Prostate gland (tissue), 2 donors: ENCODE data around the gene TCF15. TPM values are rescaled to one million over a fixed set of nuclear protein-coding genes. Genes with fewer than 3 reads are reported as not detected.

ENCODE experiments used
- DNase-seq: peaks from one replicate; pipeline ENCODE4 v3.0.0-alpha.2; 2019; ENCODE audit warnings: low spot score
- H3K27ac ChIP-seq, 2 donors: fragments of 200-600 bp; sonication (generic); 2 replicates each; pipeline ENCODE4 v1.5.1; 2017 to 2019
- H3K27me3 ChIP-seq: fragments of 200-600 bp; sonication (generic); replicated peaks from 2 replicates; pipeline ENCODE4 v1.5.1; 2019; ENCODE audit not compliant: insufficient read depth
- H3K36me3 ChIP-seq, 2 donors: fragments of 200-600 bp; sonication (generic); 1 replicate in 1 of 2; 2 replicates in 1 of 2; pipeline versions ENCODE4 v1.5.1 to v1.8.1; 2017 to 2019
- H3K4me1 ChIP-seq: fragments of 200-600 bp; sonication (generic); replicated peaks from 2 replicates; pipeline ENCODE4 v1.5.1; 2019
- H3K4me3 ChIP-seq, 2 donors: fragments of 200-600 bp; sonication (generic); 2 replicates each; pipeline ENCODE4 v1.5.1; 2017 to 2019
- H3K9me3 ChIP-seq: fragments of 200-600 bp; sonication (generic); 2 replicates; pipeline ENCODE4 v1.5.1; 2017
- CTCF ChIP-seq, 4 experiments: fragments of 200-600 bp in 2 of 4; fragments of 450-650 bp in 2 of 4; sonication (generic) in 2 of 4; IDR thresholded peaks; 1 replicate in 3 of 4; 2 replicates in 1 of 4; pipeline ENCODE4 v1.5.1; 2016 to 2019; ENCODE audit warnings: antibody characterized with exemption in 4 of 4, mild to moderate bottlenecking in 2 of 4, moderate library complexity in 2 of 4
- POLR2A ChIP-seq: fragments of 450-650 bp; IDR thresholded peaks from one replicate; pipeline ENCODE4 v1.6.1; 2016; ENCODE audit warnings: antibody characterized with exemption, mild to moderate bottlenecking
- POLR2AphosphoS5 ChIP-seq: sonication (generic); formaldehyde crosslinking; IDR thresholded peaks from one replicate; pipeline ENCODE4 v1.6.1; 2017; ENCODE audit warnings: antibody characterized with exemption
- WGBS: methylation state at CpG from one replicate; pipeline ENCODE4 v1.1.5; 2018; 5-methylcytosine and 5-hydroxymethylcytosine counted together
- intact Hi-C: fragments of 100-400 bp; cut with DNase I; formaldehyde crosslinking; loops from one replicate; pipeline ENCODE4 v1.14.2; 2022
- total RNA-seq, 2 donors: library from RNA; depleted of rRNA; stranded (reverse); fragments of >200 nt; gene quantifications; one replicate each; pipeline ENCODE4 v1.1.0, GENCODE V29; 2016

Gene TCF15
- total RNA-seq, 2 donors from 2014 or later: 0.55 to 0.68 TPM

GRCh38 chr20:611843-612185 lies 1.7 kb upstream of the TCF15 start:
- intact Hi-C loops: no loop called here
- H3K27me3 ChIP-seq: peaks cover 6% of the 10 kb centered on the region
- H3K27ac ChIP-seq: no peak overlapping the region
- no peaks in the 10 kb centered on the region for H3K4me1 ChIP-seq
- WGBS: 24% methylated on average over 8 of the region's 8 CpGs
- no peak overlapping the region for H3K4me3 ChIP-seq
- DNase-seq: no peak
- TF ChIP-seq POLR2A: no peak
- TF ChIP-seq CTCF (IDR thresholded peaks at IDR 0.05): no peak
- no peak for TF ChIP-seq POLR2AphosphoS5
- no peaks in the 10 kb centered on the region for H3K9me3 ChIP-seq
- H3K36me3 ChIP-seq: no peaks in the 10 kb centered on the region

- DNase-seq: no peak
- Histone ChIP-seq H3K27me3 (peaks cover 2% of the 10 kb centered on the region), H3K4me1 (no peaks in the 10 kb centered on the region), H3K36me3 (no peaks in the 10 kb centered on the region), H3K9me3 (no peaks in the 10 kb centered on the region), H3K27ac (no peak overlapping the region), H3K4me3 (no peak overlapping the region)
- TF ChIP-seq POLR2AphosphoS5: no peak
- no peak for TF ChIP-seq POLR2A
- no peak for TF ChIP-seq CTCF (IDR thresholded peaks at IDR 0.05)
- intact Hi-C loops: no loop called here
- WGBS: 42% methylated on average over 24 of the region's 24 CpGs
These were observed 1.1 kb upstream of the TCF15 start for GRCh38 chr20:611047-611842.

GRCh38 chr20:609371-609964 lies 641 bp downstream of the TCF15 start:
- DNase-seq: no peak
- no peaks in the 10 kb centered on the region for H3K4me1 ChIP-seq
- 18% methylated on average over 22 of the region's 54 CpGs for WGBS
- no peak overlapping the region for H3K4me3 ChIP-seq
- no peak overlapping the region for H3K27ac ChIP-seq
- H3K9me3 ChIP-seq: no peaks in the 10 kb centered on the region
- intact Hi-C loops: no loop called here
- H3K36me3 ChIP-seq: no peaks in the 10 kb centered on the region
- no peak for TF ChIP-seq POLR2A
- H3K27me3 ChIP-seq: peaks cover 2% of the 10 kb centered on the region

GRCh38 chr20:608970-609369 lies 1.1 kb downstream of the TCF15 start:
- Histone ChIP-seq H3K4me3 (no peak overlapping the region), H3K9me3 (no peaks in the 10 kb centered on the region), H3K4me1 (no peaks in the 10 kb centered on the region), H3K36me3 (no peaks in the 10 kb centered on the region), H3K27ac (no peak overlapping the region), H3K27me3 (peaks cover 2% of the 10 kb centered on the region)
- no peak for TF ChIP-seq POLR2A
- WGBS: 76% methylated on average over 8 of the region's 8 CpGs
- no peak for DNase-seq
- intact Hi-C loops: no loop called here

GRCh38 chr20:607476-607875 lies 2.6 kb downstream of the TCF15 start:
- no peak for DNase-seq
- 88% methylated on average over 6 of the region's 6 CpGs for WGBS
- intact Hi-C loops: no loop called here
- H3K9me3 ChIP-seq: no peaks in the 10 kb centered on the region
- H3K27me3 ChIP-seq: peaks cover 2% of the 10 kb centered on the region
- no peaks in the 10 kb centered on the region for H3K4me1 ChIP-seq
- TF ChIP-seq POLR2A: no peak
- TF ChIP-seq POLR2AphosphoS5: no peak
- no peak for TF ChIP-seq CTCF (IDR thresholded peaks at IDR 0.05)
- H3K36me3 ChIP-seq: no peaks in the 10 kb centered on the region
- H3K27ac ChIP-seq: no peak overlapping the region
- H3K4me3 ChIP-seq: no peak overlapping the region

- Histone ChIP-seq H3K36me3 (no peaks in the 10 kb centered on the region), H3K4me1 (no peaks in the 10 kb centered on the region), H3K4me3 (no peak overlapping the region), H3K27me3 (no peaks in the 10 kb centered on the region), H3K27ac (no peak overlapping the region), H3K9me3 (no peaks in the 10 kb centered on the region)
- intact Hi-C loops: no loop called here
- WGBS: 64% methylated on average over 5 of the region's 5 CpGs
- TF ChIP-seq CTCF (IDR thresholded peaks at IDR 0.05): no peak
- no peak for TF ChIP-seq POLR2AphosphoS5
- no peak for TF ChIP-seq POLR2A
- no peak for DNase-seq
These were observed 4.9 kb downstream of the TCF15 start for GRCh38 chr20:605237-605636.
